Measurements from ENCODE around the gene MKI67. TPM values are rescaled to one million over a fixed set of nuclear protein-coding genes. Genes with fewer than 3 reads are reported as not detected.

Gene MKI67
- total and polyA plus RNA-seq, 2 donors (not counting 3 experiments of a cell fraction or from before 2014, with no cell fraction given): 16.2 to 125 TPM

GRCh38 chr10:128064970-128065580 is 61.1 kb downstream of the MKI67 start:
- Histone ChIP-seq H3K9me3 (replicated peaks; ENCODE audit: control insufficient read depth, insufficient read depth, low read length) (no peaks in the 10 kb centered on the region), H3K4me3 (replicated peaks in 1 of 3; ENCODE audit: insufficient read depth in 1 of 3, low read depth in 1 of 3, low read length in 3 of 3) (no peak overlapping the region), H3K9me1 (replicated peaks; ENCODE audit: control insufficient read depth, extremely low read depth, insufficient read depth, low read length) (no peaks in the 10 kb centered on the region), H3K27ac (ENCODE audit: insufficient read depth, low read depth, low read length) (no peak overlapping the region), H3K79me2 (ENCODE audit: control insufficient read depth, insufficient read depth, low read length) (no peaks in the 10 kb centered on the region), H3K9ac (replicated peaks; ENCODE audit: extremely low read depth, insufficient read depth, low read length) (no peak overlapping the region), H3K4me1 (ENCODE audit: control insufficient read depth, extremely low read depth, insufficient read depth, low read length) (peaks cover 28% of the 10 kb centered on the region), H2AFZ (ENCODE audit: low read depth, low read length) (no peak overlapping the region), H3K36me3 (ENCODE audit: control insufficient read depth in 2 of 2, extremely low read depth in 1 of 2, insufficient read depth in 2 of 2, low read length in 2 of 2) (peaks cover 2 to 71% of the 10 kb centered on the region in 2 experiments), H3K4me2 (ENCODE audit: insufficient read depth, low read length) (no peak overlapping the region), H3K27me3 (ENCODE audit: control insufficient read depth in 2 of 2, insufficient read depth in 2 of 2, low read length in 2 of 2) (no peaks in the 10 kb centered on the region), H4K20me1 (replicated peaks; ENCODE audit: control insufficient read depth, extremely low read depth, insufficient read depth, low read length) (no peaks in the 10 kb centered on the region)
- no TSS peak for BruUV-seq (replicated peaks)
- dilution Hi-C loops (cut with MboI; ENCODE audit: extremely low pct_ligation_motif_present, low sequenced_read_pairs): no loop called here
- CTCF ChIA-PET: interaction anchor here (7.3 kb wide), 1 partner anchor 29 kb away, joined by 42 read pairs; no protein-coding TSS in a partner anchor
- TF ChIP-seq MAX (IDR thresholded peaks at IDR 0.05; ENCODE audit: insufficient read depth, insufficient read length) (no peak), FOS (IDR thresholded peaks at IDR 0.05; ENCODE audit: borderline replicate concordance, insufficient read depth, low read length) (no peak), EZH2 (IDR thresholded peaks at IDR 0.05; ENCODE audit: borderline replicate concordance, low read depth, low read length, severe bottlenecking) (no peak), MYC (IDR thresholded peaks at IDR 0.05; ENCODE audit: low read depth, low read length) (no peak), POLR2AphosphoS5 (IDR thresholded peaks at IDR 0.05; ENCODE audit: insufficient read depth, low read depth, low read length) (no peak), POLR2A (IDR thresholded peaks at IDR 0.05; ENCODE audit: low read depth, low read length) (no peak), CTCF (IDR thresholded peaks at IDR 0.05; ENCODE audit: extremely low read depth in 1 of 2, insufficient read depth in 1 of 2, low read depth in 1 of 2, low read length in 2 of 2) (no peak), JUN (IDR thresholded peaks at IDR 0.05; ENCODE audit: borderline replicate concordance, insufficient read depth, insufficient read length, low read depth) (no peak), GATA2 (IDR thresholded peaks at IDR 0.05; ENCODE audit: insufficient read depth, insufficient read length, low read depth, low read length) (no peak)
- intact Hi-C loops (cut with micrococcal nuclease): no loop called here
- POLR2A ChIA-PET: no interaction called here
- FAIRE-seq: no peak
- no peak for DNase-seq (ENCODE audit: low read depth, low spot score)
